ENCODE measurements around the gene FASLG. TPM values are rescaled to one million over a fixed set of nuclear protein-coding genes. Genes with fewer than 3 reads are reported as not detected.

FASLG gene
- polyA plus RNA-seq, 3 donors, result not detected

GRCh38 chr1:172626845-172627244 lies 32.1 kb upstream of the FASLG start:
- H3K27me3 Mint-ChIP-seq (ENCODE audit: low read depth in 3 of 3), result peaks cover 0 to 1% (median 0%) of the 10 kb centered on the region in 3 donors
- Histone ChIP-seq H3K4me3 (replicated peaks in 1 of 3; ENCODE audit: low read depth in 2 of 3, low read length in 3 of 3) (no peak overlapping the region), H3K27me3 (ENCODE audit: control insufficient read depth in 2 of 2, insufficient read depth in 2 of 2, low read length in 2 of 2) (no peaks in the 10 kb centered on the region), H3K36me3 (replicated peaks in 1 of 2; ENCODE audit: control insufficient read depth in 1 of 2, insufficient read depth in 2 of 2, low read length in 2 of 2) (no peaks in the 10 kb centered on the region), H4K20me1 (ENCODE audit: insufficient read depth, low read length) (no peaks in the 10 kb centered on the region), H3K27ac (ENCODE audit: low read depth in 1 of 2, low read length in 2 of 2) (no peak overlapping the region), H2AFZ (ENCODE audit: insufficient read depth, low read depth, low read length, poor library complexity, severe bottlenecking) (no peak overlapping the region), H3K9me3 (replicated peaks in 1 of 2; ENCODE audit: control insufficient read depth in 1 of 2, insufficient read depth in 1 of 2, low read length in 2 of 2) (no peaks in the 10 kb centered on the region), H3K4me2 (replicated peaks; ENCODE audit: extremely low read depth, low read length, poor library complexity, severe bottlenecking) (no peak overlapping the region), H3K4me1 (ENCODE audit: control insufficient read depth in 1 of 2, insufficient read depth in 2 of 2, low read length in 2 of 2) (peaks cover 26 to 40% of the 10 kb centered on the region in 2 donors), H3K79me2 (ENCODE audit: insufficient read depth, low read length) (no peaks in the 10 kb centered on the region), H3K9ac (ENCODE audit: insufficient read depth, low read length, poor library complexity, severe bottlenecking) (no peak overlapping the region)
- peaks cover 43% of the 10 kb centered on the region for H3K4me1 Mint-ChIP-seq
- intact Hi-C loops (cut with micrococcal nuclease), result no loop called here
- H3K27ac Mint-ChIP-seq, result no peak overlapping the region
- DNase-seq, result no peak
- TF ChIP-seq CTCF (IDR thresholded peaks at IDR 0.05), result no peak
- no peak overlapping the region for H3K4me3 Mint-ChIP-seq
- no peaks in the 10 kb centered on the region for H3K36me3 Mint-ChIP-seq
- no CpG with 5 or more reads among the region's 3 CpGs for WGBS (ENCODE audit: insufficient coverage)
- H3K9me3 Mint-ChIP-seq, result peaks cover 0 to 2% (median 0%) of the 10 kb centered on the region in 7 donors

- Mint-ChIP-seq H3K4me3 (no peak overlapping the region), H3K9me3 (peaks cover 0 to 2% (median 0%) of the 10 kb centered on the region in 7 donors), H3K27ac (no peak overlapping the region), H3K36me3 (no peaks in the 10 kb centered on the region), H3K4me1 (peaks cover 35% of the 10 kb centered on the region), H3K27me3 (ENCODE audit: low read depth in 3 of 3) (peaks cover 0 to 1% (median 0%) of the 10 kb centered on the region in 3 donors)
- Histone ChIP-seq H3K9me3 (replicated peaks in 1 of 2; ENCODE audit: control insufficient read depth in 1 of 2, insufficient read depth in 1 of 2, low read length in 2 of 2) (no peaks in the 10 kb centered on the region), H2AFZ (ENCODE audit: insufficient read depth, low read depth, low read length, poor library complexity, severe bottlenecking) (no peak overlapping the region), H3K36me3 (replicated peaks in 1 of 2; ENCODE audit: control insufficient read depth in 1 of 2, insufficient read depth in 2 of 2, low read length in 2 of 2) (no peaks in the 10 kb centered on the region), H3K27me3 (ENCODE audit: control insufficient read depth in 2 of 2, insufficient read depth in 2 of 2, low read length in 2 of 2) (no peaks in the 10 kb centered on the region), H3K4me2 (replicated peaks; ENCODE audit: extremely low read depth, low read length, poor library complexity, severe bottlenecking) (no peak overlapping the region), H3K27ac (ENCODE audit: low read depth in 1 of 2, low read length in 2 of 2) (no peak overlapping the region), H3K79me2 (ENCODE audit: insufficient read depth, low read length) (no peaks in the 10 kb centered on the region), H3K4me1 (ENCODE audit: control insufficient read depth in 1 of 2, insufficient read depth in 2 of 2, low read length in 2 of 2) (peaks cover 26 to 31% of the 10 kb centered on the region in 2 donors), H3K4me3 (replicated peaks in 1 of 3; ENCODE audit: low read depth in 2 of 3, low read length in 3 of 3) (no peak overlapping the region), H3K9ac (ENCODE audit: insufficient read depth, low read length, poor library complexity, severe bottlenecking) (no peak overlapping the region), H4K20me1 (ENCODE audit: insufficient read depth, low read length) (no peaks in the 10 kb centered on the region)
- TF ChIP-seq CTCF (IDR thresholded peaks at IDR 0.05), result no peak
- no peak for DNase-seq
- intact Hi-C loops (cut with micrococcal nuclease), result no loop called here
- 100% methylated on average over 1 of the region's 3 CpGs for WGBS (ENCODE audit: insufficient coverage)
These were observed 31.2 kb upstream of the FASLG start for GRCh38 chr1:172627702-172628101.
